Activated naive CD8-positive, alpha-beta T cell treated with anti-CD3 and anti-CD28 coated beads, Interleukin-2, amount 50 U/mL, for 16 hours (primary cell): Measurements from ENCODE around the gene F2.
"Not testable (repeated sequence)": the region's sequence is repeated elsewhere in the genome, so short reads cannot be mapped to it uniquely, and the experiment has no call there.

ENCODE experiments used
- DNase-seq: peaks from one replicate; pipeline ENCODE4 v3.0.0-alpha.2; 2020; ENCODE audit warnings: low read depth, low spot score

The F2 gene

DNA sequence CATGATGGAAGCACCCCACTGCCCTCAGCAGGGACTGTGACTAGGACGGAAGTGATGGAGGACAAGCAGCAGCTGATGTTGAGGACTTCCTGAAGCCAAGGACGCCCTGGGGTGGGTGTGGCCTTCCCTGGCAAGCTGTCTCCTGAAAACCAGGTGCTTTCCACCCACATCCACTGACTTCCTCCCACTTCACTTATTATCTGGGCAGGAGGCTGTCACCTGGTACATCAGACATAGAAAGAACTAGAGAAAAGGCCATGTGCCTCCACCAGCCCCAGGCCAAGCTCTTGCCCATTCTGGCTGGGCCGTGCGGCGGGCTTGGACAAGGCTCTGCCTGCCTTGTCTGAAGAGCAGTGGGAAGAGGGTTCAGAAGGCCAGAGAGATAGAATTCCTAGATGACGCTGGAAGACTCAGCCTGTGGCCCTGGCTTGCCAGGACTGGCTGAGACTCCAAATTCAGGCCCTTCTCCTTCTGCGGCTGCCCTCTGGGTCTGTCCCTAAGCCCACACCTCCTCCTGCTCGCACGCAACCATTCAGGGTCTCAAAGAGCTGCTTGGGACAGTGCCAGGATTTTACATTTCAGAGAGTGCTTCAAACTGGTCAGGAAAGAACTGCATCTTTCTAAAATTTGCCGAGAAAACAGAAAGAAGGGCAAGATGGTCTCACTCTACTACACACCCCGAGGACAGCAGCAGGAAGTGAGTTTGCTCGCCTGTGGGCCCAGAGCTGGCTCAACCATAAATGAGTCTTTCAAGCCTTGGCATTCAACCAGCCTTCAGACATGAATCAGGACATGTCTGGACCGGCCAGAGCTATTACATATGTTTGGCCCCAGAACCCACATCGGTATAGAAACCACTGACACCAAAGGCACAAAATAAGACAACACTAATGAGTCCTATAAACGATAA lies 31.9 kb upstream of the F2 start:
- no peak for DNase-seq

DNA sequence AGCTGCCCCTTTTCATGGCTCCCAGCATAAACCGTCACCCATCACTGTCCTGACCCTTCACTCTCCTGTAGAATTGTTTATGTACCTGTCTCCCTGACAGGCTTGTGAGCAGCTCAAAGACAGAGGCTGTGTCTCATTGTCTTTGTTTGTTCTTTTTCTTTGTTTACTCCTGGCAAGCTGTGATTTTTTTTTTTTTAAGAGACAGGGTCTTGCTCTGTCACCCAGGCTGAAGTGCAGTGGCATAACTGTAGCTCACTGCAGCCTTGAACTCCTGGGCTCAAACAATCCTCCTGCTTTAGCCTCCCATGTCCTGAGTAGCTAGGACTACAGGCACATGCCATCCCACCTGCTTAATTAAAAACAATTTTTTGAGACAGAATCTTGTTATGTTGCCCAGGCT lies 28.3 kb upstream of the F2 start:
- no peak for DNase-seq

DNA sequence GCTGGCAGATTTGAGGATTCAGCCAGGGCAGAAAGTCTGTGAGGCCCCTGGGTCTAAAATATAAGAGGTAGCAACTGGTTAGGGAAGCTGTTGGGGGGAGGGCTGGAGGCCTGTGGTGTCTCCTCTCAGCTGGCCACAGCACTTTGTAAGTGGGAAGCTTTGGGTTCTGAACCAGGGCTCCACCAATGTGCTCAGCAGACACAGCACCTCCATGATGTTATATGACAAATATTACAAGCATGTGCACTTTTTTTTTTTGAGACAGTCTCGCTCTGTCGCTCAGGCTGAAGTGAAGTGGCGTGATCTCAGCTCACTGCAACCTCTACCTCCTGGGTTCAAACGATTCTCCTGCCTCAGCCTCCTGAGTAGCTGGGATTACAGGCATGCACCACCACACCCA lies 26.6 kb upstream of the F2 start:
- no peak for DNase-seq

DNA sequence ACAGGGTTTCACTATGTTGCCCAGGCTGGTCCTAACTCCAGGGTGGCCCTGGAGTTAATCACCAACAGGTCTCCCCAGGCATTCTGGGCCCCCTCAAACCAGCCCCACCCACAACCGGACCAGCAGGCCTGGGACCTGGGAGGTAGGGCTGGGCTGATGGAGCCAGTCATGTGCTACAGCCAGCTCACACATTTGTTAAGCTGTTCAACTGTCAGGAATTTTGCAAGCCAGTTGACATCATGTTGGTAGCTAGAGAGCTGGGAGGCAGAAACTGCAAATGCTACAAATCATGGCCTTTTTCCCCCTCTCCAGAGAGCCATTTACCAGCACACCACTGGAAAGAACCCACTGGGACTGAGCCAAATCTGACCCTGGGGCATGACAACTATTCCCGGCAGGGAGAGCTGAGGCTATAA lies 25.4 kb upstream of the F2 start:
- no peak for DNase-seq

DNA sequence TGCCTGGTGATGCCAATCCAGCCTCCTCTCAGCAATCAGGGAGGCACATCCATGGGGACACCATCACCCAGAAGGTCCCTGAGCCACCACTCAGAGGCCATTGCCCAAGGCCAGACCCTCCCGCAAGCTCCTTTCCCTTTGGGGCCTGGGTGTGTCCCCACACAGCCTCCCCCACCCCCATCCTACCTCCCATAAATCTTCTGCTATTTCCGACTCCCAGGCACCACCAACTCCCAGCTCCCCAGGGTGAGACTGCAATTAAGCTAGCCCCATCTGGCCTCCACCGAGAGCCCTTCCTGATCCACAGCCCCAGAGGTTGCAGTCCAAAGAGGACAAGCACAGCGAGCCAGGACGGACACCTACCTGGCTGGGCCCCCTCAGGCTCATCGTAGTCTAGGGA lies 24.9 kb upstream of the F2 start:
- DNase-seq = no peak

DNA sequence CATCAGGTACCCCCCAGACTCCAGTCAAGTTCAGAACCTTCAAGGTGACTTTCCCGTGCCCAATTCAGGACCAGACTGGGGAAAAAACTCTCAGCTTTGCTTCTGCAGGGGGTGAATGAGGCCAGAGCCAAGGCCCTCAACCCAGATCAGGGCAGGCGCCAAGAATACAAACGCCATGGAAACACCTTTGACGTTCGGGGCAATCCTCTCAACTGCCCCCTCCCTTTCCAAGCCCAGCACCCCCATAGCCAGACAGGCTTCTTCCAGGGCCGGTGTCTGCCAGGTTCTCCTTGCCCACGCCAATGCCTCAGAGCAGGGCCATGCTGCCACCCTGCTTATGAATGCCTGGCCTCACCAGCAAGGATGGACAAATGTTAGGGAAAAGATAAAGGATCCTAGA lies 24.4 kb upstream of the F2 start:
- DNase-seq = no peak

DNA sequence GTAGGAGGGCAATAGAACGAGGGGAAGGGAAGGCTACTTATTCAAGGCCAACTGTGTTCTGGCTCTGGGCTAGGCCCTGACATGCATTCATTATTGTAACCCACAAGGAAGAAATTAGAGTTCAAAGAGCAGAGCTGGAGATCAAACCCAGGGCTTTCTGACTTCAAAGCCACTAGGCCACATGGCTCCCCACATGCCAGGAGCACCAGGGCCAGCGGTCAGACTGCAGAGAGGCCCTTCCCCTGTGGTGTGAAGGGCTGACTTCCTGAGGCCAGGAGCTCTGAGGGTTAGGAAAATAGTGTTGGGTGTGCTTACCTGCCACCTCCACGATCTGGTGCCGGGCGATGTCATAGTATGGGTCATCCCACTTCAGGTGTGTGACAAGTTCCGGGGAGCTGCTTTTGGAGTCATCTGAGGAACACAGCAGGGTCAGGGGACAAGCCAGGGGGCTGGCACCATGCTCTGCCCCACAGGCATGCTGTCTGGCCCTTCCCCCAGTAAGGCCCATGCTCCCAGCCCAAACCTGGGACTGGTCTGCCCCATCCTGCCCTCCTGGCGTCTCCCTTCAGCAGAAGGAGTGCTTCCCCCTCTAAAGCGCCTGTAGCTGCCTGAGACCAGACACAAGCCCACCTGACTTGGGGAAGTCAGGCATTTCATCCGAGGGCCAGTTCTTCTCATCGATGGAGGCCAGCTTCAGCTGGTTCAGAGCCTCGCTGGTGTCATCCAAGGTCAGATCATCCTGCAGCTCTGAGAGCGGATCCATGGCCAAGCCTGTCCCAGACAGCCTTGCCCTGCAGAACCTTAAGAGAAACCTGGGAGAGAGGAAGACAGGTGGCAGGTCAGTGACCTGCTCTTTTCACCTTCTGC lies 23.4 kb upstream of the F2 start:
- DNase-seq = no peak

DNA sequence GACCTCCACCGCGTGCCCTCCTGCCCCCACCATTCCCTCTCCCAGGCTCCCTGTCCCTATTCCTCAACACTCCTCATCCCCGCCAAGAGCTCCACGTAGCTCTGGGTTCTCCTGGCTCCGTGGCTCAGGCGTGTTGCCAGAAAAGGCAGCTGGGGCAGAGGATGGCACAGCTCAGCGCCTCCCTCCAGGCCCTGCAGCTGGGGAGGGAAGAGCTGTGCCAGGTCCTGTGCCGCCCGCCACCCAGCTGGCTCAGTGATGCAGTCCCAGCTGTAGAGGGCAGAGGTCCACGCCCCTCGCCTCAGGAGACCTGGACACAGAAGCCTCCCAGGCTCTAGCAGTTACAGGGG lies 22.8 kb upstream of the F2 start:
- DNase-seq = no peak

DNA sequence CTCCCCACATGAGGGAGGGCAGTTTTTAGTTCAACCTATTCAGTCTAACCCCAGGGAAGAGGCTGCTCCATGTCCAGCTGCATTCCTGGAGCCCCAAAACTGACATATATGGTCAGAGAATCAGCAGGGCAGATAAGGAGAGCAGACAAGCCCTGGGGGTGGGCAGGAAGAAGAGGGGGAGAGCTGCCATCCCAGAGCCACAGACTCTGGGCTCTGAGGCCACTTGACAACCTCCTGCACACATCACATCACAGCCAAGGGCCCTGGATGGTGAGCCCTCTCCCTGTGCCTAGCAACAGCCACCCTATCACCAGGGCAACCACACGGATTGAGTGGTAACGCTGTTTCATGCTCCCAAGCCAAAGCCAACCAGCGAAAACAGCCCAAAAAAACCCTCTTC lies 21.7 kb upstream of the F2 start:
- DNase-seq = no peak

DNA sequence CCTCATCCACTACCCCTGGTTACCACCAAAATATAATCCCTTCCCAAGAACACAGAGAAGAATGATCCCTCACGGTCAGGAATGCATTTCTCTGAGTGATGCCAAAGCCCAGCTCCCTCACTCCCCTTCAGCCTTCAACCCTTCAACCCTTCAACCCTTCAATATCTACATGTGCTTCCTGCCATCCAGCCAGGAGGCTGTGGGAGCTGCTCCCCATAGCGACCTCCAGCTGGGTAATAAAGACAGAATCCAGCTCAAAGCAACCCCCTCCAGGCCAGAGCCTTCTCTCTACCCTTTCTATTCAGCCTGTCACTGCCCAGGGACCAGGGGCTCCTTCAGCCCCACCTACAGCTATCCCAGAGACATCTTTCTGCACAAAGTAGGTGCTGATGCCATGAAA lies 21.3 kb upstream of the F2 start:
- no peak for DNase-seq

DNA sequence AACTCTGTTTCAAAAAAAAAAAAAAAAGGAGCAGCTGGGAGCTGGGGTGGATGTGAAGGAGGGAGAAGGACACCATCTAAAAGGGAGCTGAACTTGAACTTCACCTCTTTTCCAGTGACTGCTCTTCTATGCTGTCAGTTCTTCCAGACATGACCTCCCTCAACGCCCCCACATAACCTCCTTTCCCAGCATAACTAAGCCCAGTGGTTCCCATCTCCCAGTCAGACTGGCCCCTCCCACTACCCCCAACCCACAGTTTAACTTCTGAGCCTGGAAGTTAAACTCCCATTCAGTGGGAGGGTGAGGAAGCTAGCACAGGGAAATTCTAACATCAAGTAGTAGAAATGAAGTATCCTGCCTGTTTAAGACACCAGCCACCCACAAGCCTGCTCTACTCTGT lies 20.4 kb upstream of the F2 start:
- DNase-seq = no peak

DNA sequence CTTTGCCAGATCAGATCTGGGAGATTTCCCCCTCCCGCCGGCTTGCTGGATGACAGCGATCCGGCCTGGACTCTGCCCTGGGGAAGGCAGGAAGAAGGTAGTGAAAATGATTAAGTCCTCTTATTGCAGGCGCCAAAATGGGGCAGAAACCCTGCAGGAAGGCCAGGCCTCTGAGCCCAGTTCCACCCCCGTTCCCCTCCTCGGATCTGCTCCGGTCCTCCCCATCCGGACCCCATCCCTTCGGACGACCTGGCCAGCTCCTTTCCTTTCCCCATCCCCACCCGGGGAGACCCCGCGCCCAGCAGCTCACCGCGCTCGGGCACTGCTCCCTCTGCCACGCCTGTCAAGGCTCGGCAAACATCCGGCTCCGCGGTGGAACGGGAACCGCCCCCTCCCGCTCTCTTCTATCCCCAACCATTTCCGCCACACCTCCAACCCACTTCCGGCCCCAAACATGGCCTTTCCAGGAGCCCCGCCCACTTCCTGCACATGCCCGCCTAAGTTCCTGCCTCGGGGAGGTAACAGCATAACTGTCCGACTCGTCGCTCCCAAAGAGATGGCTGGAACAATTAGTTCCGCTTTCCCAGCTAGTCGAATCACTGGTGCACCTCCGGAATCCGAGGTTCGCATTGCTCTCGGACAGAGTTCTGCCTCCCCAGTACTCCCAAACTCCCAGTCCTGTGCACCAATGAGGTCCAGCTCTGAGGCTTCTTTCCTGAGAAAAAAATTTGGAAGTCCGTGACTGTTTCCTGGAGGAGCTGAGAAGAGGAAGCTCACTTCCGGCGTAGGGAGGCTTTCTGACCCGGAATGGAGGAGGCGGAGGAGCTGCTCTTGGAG lies 18.6 kb upstream of the F2 start, which contains the start of the genes ARHGAP1 and ZNF408:
Gene ARHGAP1, minus strand, starts transcription at position 379 of the 837 bp plus-strand sequence. CDS start 4,512 bp downstream, outside the sequence.
Gene ZNF408, plus strand, starts transcription at position 791 of the 837 bp plus-strand sequence. Its CDS starts 17 bp downstream, at position 808.
- DNase-seq = peak; percentile 99

DNA sequence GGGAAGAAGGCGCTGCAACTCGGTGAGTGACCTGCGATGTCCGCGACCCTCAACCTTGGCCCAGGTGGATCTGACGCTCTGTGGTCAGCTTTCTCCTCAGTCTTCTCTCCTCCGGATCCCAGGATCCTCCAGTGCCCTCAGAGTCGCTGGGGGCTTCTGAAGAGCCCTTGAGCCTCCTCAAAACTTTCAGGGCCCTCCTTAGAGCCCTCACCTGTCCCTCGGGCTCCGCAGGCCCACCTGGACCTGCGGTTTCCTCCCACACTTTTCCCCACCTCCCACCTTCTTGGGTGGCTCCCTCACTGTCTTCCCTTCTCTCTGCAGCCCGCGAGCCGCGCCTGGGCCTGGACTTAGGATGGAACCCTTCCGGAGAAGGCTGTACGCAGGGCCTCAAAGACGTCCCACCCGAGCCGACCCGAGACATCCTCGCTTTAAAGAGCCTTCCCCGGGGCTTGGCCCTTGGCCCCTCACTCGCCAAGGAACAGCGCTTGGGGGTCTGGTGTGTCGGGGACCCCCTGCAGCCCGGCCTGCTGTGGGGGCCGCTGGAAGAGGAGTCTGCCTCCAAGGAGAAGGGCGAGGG lies 17.8 kb upstream of the F2 start:
- no peak for DNase-seq

DNA sequence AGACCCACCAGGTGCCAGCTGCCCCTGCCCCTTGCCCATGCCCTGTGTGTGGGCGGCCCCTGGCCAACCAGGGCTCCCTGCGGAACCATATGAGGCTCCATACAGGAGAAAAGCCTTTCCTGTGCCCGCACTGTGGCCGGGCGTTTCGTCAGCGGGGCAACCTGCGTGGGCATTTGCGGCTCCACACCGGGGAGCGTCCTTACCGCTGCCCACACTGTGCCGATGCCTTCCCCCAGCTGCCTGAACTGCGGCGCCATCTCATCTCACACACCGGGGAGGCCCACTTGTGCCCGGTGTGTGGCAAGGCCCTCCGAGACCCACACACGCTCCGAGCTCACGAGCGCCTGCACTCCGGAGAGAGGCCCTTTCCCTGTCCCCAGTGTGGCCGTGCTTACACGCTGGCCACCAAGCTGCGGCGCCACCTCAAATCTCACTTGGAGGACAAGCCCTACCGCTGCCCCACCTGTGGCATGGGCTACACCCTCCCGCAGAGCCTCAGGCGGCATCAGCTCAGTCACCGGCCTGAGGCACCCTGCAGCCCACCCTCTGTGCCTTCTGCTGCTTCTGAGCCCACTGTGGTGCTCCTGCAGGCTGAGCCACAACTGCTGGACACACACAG lies 13.8 kb upstream of the F2 start:
- no peak for DNase-seq

DNA sequence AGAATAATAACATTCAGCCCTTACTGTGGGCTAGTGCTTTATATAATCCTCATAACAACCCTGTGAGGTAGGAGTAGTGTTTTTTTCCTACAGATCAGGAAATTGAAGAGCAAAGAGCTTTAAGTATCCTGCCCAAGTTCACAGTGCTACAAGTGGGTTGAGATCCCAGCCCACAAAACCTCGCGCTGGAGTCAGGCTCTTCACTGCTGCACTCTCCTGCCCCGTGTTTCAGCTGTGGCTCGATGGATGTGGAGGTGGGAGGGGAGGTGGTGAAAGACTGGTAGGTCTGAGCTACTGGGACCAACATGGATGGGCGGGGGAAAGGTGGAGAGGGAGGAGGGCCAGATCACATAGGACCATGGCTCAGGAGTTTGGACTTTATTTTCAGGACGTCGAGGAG lies 12.1 kb upstream of the F2 start:
- no peak for DNase-seq

DNA sequence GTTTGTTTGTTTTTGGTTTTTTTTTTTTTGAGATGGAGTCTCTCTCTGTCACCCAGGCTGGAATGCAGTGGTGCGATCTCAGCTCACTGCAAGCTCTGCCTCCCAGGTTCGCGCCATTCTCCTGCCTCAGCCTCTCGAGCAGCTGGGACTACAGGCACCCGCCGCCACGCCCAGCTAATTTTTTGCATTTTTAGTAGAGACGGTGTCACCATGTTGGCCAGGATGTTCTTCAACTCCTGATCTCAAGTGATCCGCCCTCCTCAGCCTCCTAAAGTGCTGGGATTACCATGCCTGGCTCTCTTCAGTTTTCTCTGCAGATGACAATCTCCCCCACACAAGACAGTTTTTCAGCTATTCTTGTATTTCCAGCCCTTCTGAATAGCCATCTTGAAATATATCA lies 9.7 kb upstream of the F2 start:
- not testable (repeated sequence) for DNase-seq

DNA sequence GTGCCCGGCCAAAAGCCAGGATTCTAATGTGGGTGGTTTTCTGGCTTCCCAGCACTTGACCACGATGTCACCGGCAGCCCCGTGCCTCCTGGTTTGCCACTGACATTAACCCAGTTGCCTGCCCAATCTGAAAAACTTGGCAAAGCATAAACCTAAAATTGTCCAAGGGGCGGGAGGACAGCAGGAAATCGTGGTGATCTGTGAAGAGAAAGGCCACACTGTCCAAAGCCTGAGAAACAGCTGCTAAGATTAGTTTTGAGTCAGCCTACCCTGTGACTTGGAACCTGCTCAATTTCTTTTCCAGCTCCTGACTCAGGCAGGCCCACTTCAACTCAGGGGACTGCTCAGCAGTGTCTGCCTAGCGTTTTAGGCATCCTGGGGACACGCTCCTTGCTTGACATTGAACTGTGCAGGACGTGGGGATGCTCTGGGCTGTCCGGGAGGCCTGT lies 8.2 kb upstream of the F2 start:
- DNase-seq = no peak

DNA sequence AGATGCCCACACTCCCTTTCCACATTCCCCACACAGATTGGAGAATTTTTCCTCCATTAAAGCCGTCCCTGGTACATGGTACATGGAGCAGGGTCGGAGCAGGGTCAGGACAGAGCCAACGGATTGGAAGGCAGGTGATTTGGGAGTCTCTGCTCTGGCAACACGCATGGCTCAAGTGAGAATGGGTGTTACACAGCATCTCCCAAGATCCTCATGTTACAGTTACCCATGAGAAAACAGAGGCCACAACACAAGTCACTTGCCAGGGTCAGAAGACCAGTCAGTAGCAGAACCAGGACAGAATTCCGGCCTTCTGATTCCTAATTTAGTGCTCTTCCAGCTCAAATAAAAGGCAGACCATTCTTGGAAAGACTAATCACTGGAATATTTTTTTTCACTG lies 7.7 kb upstream of the F2 start:
- no peak for DNase-seq

DNA sequence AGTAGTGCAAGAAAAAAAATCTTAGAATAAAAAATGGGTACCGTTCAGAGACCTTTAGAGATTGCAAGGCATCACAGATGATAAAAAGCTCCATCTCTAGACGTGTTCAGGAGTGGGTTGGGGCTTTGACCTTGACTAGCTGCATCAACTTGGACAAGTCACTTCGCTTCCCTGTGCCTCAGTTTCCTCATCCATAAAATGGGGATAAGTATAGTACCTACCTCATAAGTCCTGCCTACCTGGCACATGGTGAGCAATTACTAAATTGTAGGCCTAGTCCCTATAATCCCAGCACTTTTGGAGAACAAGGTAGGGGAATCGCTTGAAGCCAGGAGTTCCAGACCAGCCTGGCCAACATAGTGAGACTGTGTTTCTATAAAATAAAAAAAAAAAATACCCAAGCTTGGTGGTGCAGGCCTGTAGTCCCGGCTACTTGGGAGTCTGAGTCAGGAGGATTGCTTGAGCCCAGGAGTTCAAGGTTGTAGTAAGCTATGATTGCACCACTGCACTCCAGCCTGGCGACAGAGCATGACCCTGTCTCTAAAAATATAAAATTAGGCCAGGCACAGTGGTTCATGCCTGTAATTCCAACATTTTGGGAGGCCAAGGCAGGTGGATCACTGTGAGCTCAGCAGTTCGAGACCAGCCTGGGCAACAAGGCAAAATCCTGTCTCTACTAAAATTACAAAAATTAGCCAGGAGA lies 6.0 kb upstream of the F2 start:
- DNase-seq = no peak

DNA sequence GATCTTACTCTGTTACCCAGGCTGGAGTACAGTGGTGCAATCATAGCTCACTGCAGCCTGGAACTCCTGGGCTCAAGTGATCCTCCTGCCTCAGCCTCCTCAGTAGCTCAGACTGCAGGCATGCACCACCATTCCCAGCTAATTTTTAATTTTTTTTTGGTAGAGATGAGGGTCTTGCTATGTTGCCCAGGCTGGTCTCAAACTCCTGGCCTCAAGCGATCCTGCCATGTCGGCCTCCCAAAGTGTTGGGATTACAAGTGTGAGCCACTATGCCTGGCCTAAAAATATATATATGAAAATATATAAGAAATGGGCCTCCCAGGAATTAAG lies 1.2 kb upstream of the F2 start:
- not testable (repeated sequence) for DNase-seq
